IPS-18a (cell line): ENCODE measurements around the gene EIF4A3.

ENCODE experiments used
- H3K27ac ChIP-seq: one replicate; pipeline ENCODE4 v1.5.1; 2013; ENCODE audit warnings: low read length
- H3K27me3 ChIP-seq: one replicate; pipeline ENCODE4 v1.6.1; 2013; ENCODE audit warnings: mild to moderate bottlenecking, low read length; ENCODE audit not compliant: control insufficient read depth, insufficient read depth
- H3K36me3 ChIP-seq: one replicate; pipeline ENCODE4 v1.6.1; 2013; ENCODE audit warnings: low read depth, low read length; ENCODE audit not compliant: control insufficient read depth
- H3K4me1 ChIP-seq: one replicate; pipeline ENCODE4 v1.6.1; 2013; ENCODE audit warnings: low read depth, low read length; ENCODE audit not compliant: control insufficient read depth
- H3K4me3 ChIP-seq: one replicate; pipeline ENCODE4 v1.5.1; 2013; ENCODE audit warnings: low read length
- H3K9ac ChIP-seq: one replicate; pipeline ENCODE4 v1.6.1; 2013; ENCODE audit warnings: mild to moderate bottlenecking, low read length, moderate library complexity
- H3K9me3 ChIP-seq: one replicate; pipeline ENCODE4 v1.6.1; 2013; ENCODE audit warnings: low read depth, low read length; ENCODE audit not compliant: control insufficient read depth

The EIF4A3 gene

GRCh38 chr17:80184423-80184714 is 37.4 kb upstream of the EIF4A3 start:
- Histone ChIP-seq H3K4me1 (no peaks in the 10 kb centered on the region), H3K27ac (no peak overlapping the region), H3K4me3 (no peak overlapping the region), H3K36me3 (no peaks in the 10 kb centered on the region), H3K27me3 (no peaks in the 10 kb centered on the region), H3K9ac (no peak overlapping the region), H3K9me3 (no peaks in the 10 kb centered on the region)

GRCh38 chr17:80183581-80184422 is 36.9 kb upstream of the EIF4A3 start:
- no peak overlapping the region for H3K27ac ChIP-seq
- H3K9ac ChIP-seq, result no peak overlapping the region
- no peaks in the 10 kb centered on the region for H3K4me1 ChIP-seq
- H3K4me3 ChIP-seq, result no peak overlapping the region
- no peaks in the 10 kb centered on the region for H3K9me3 ChIP-seq
- H3K27me3 ChIP-seq, result no peaks in the 10 kb centered on the region
- no peaks in the 10 kb centered on the region for H3K36me3 ChIP-seq

- H3K9ac ChIP-seq, result no peak overlapping the region
- H3K4me3 ChIP-seq, result no peak overlapping the region
- no peaks in the 10 kb centered on the region for H3K9me3 ChIP-seq
- H3K27ac ChIP-seq, result no peak overlapping the region
- H3K4me1 ChIP-seq, result no peaks in the 10 kb centered on the region
- H3K27me3 ChIP-seq, result no peaks in the 10 kb centered on the region
- no peaks in the 10 kb centered on the region for H3K36me3 ChIP-seq
These were observed 35.9 kb upstream of the EIF4A3 start for GRCh38 chr17:80182845-80183223.

GRCh38 chr17:80182118-80182844 is 35.4 kb upstream of the EIF4A3 start:
- no peak overlapping the region for H3K27ac ChIP-seq
- no peak overlapping the region for H3K9ac ChIP-seq
- no peaks in the 10 kb centered on the region for H3K27me3 ChIP-seq
- no peaks in the 10 kb centered on the region for H3K9me3 ChIP-seq
- H3K4me1 ChIP-seq, result no peaks in the 10 kb centered on the region
- H3K36me3 ChIP-seq, result no peaks in the 10 kb centered on the region
- H3K4me3 ChIP-seq, result no peak overlapping the region

GRCh38 chr17:80181431-80181830 is 34.5 kb upstream of the EIF4A3 start:
- H3K36me3 ChIP-seq, result no peaks in the 10 kb centered on the region
- H3K4me1 ChIP-seq, result no peaks in the 10 kb centered on the region
- H3K4me3 ChIP-seq, result no peak overlapping the region
- no peak overlapping the region for H3K27ac ChIP-seq
- no peak overlapping the region for H3K9ac ChIP-seq
- H3K9me3 ChIP-seq, result no peaks in the 10 kb centered on the region
- no peaks in the 10 kb centered on the region for H3K27me3 ChIP-seq

GRCh38 chr17:80180192-80180591 is 33.3 kb upstream of the EIF4A3 start:
- Histone ChIP-seq H3K9ac (no peak overlapping the region), H3K36me3 (no peaks in the 10 kb centered on the region), H3K27me3 (no peaks in the 10 kb centered on the region), H3K27ac (no peak overlapping the region), H3K9me3 (no peaks in the 10 kb centered on the region), H3K4me1 (no peaks in the 10 kb centered on the region), H3K4me3 (no peak overlapping the region)

GRCh38 chr17:80177986-80178595 is 31.2 kb upstream of the EIF4A3 start:
- H3K4me3 ChIP-seq, result no peak overlapping the region
- no peaks in the 10 kb centered on the region for H3K27me3 ChIP-seq
- no peak overlapping the region for H3K9ac ChIP-seq
- no peaks in the 10 kb centered on the region for H3K4me1 ChIP-seq
- H3K36me3 ChIP-seq, result no peaks in the 10 kb centered on the region
- no peaks in the 10 kb centered on the region for H3K9me3 ChIP-seq
- no peak overlapping the region for H3K27ac ChIP-seq

- Histone ChIP-seq H3K9ac (no peak overlapping the region), H3K9me3 (no peaks in the 10 kb centered on the region), H3K4me1 (no peaks in the 10 kb centered on the region), H3K27ac (no peak overlapping the region), H3K4me3 (no peak overlapping the region), H3K27me3 (no peaks in the 10 kb centered on the region), H3K36me3 (no peaks in the 10 kb centered on the region)
These were observed 29.8 kb upstream of the EIF4A3 start for GRCh38 chr17:80176757-80177156.

- Histone ChIP-seq H3K36me3 (no peaks in the 10 kb centered on the region), H3K4me3 (no peak overlapping the region), H3K9me3 (no peaks in the 10 kb centered on the region), H3K4me1 (no peaks in the 10 kb centered on the region), H3K9ac (no peak overlapping the region), H3K27ac (no peak overlapping the region), H3K27me3 (no peaks in the 10 kb centered on the region)
These were observed 27.0 kb upstream of the EIF4A3 start for GRCh38 chr17:80173916-80174315.

GRCh38 chr17:80173126-80173525 is 26.2 kb upstream of the EIF4A3 start:
- Histone ChIP-seq H3K27ac (no peak overlapping the region), H3K9me3 (no peaks in the 10 kb centered on the region), H3K4me3 (no peak overlapping the region), H3K4me1 (no peaks in the 10 kb centered on the region), H3K36me3 (no peaks in the 10 kb centered on the region), H3K27me3 (no peaks in the 10 kb centered on the region), H3K9ac (no peak overlapping the region)

- Histone ChIP-seq H3K9me3 (no peaks in the 10 kb centered on the region), H3K27ac (no peak overlapping the region), H3K36me3 (no peaks in the 10 kb centered on the region), H3K4me1 (no peaks in the 10 kb centered on the region), H3K9ac (no peak overlapping the region), H3K4me3 (no peak overlapping the region), H3K27me3 (no peaks in the 10 kb centered on the region)
These were observed 24.8 kb upstream of the EIF4A3 start for GRCh38 chr17:80171681-80172080.
